CD4-positive, alpha-beta memory T cell (primary cell): ENCODE measurements around the gene RFC3. TPM values are rescaled to one million over a fixed set of nuclear protein-coding genes. Genes with fewer than 3 reads are reported as not detected.

Experiments used
- CTCF ChIA-PET: fragments of 350-600 bp; sonication (Branson Sonifier 250); formaldehyde crosslinking; loops from one replicate; lab custom pipeline; 2021; ENCODE audit warnings: inconsistent platforms; ENCODE audit not compliant: partially characterized antibody; lab: Charles Lee
- POLR2A ChIA-PET: fragments of 350-600 bp; sonication (Branson Sonifier 250); formaldehyde crosslinking; loops from one replicate; lab custom pipeline; 2021; ENCODE audit not compliant: partially characterized antibody; lab: Charles Lee
- DNase-seq, 5 donors: peaks; one replicate each; pipeline versions ENCODE4 v3.0.0 to v3.0.0-alpha.2; 2020 to 2022; ENCODE audit warnings: mixed read lengths in 1 of 5
- H3K27ac ChIP-seq: one replicate; pipeline ENCODE4 v1.7.0; 2013; ENCODE audit warnings: low read depth, low read length
- H3K27me3 ChIP-seq: 2 replicates; pipeline ENCODE4 v1.7.0; 2013; ENCODE audit warnings: mild to moderate bottlenecking, low read length, moderate library complexity; ENCODE audit not compliant: insufficient read depth
- H3K36me3 ChIP-seq: 2 replicates; pipeline ENCODE4 v1.7.0; 2013; ENCODE audit warnings: mild to moderate bottlenecking, low read length, moderate library complexity; ENCODE audit not compliant: insufficient read depth
- H3K4me1 ChIP-seq: 2 replicates; pipeline ENCODE4 v1.7.0; 2013; ENCODE audit warnings: mild to moderate bottlenecking, low read length, moderate library complexity; ENCODE audit not compliant: insufficient read depth
- H3K4me3 ChIP-seq, 2 donors: one replicate each; pipeline ENCODE4 v1.7.0; 2013; ENCODE audit warnings: low read length in 2 of 2, mild to moderate bottlenecking in 1 of 2
- H3K9me3 ChIP-seq, 2 donors: one replicate each; pipeline ENCODE4 v1.7.0; 2013; ENCODE audit warnings: low read length in 2 of 2, control low read depth in 1 of 2; ENCODE audit not compliant: control insufficient read depth in 1 of 2
- H3K27ac Mint-ChIP-seq, 7 donors: one replicate each; pipeline ENCODE4 v1.8.0; 2020 to 2021; ENCODE audit warnings: mixed read lengths in 7 of 7, mild to moderate bottlenecking in 6 of 7, inconsistent platforms in 3 of 7, moderate library complexity in 3 of 7
- H3K27me3 Mint-ChIP-seq, 2 donors: one replicate each; pipeline ENCODE4 v1.8.0; 2020 to 2021; ENCODE audit warnings: mixed read lengths in 2 of 2
- H3K36me3 Mint-ChIP-seq, 2 donors: one replicate each; pipeline ENCODE4 v1.8.0; 2020 to 2021; ENCODE audit warnings: mixed read lengths in 2 of 2, inconsistent platforms in 1 of 2, mild to moderate bottlenecking in 1 of 2
- H3K4me1 Mint-ChIP-seq, 4 donors: one replicate each; pipeline ENCODE4 v1.8.0; 2020 to 2021; ENCODE audit warnings: mixed read lengths in 4 of 4, mild to moderate bottlenecking in 1 of 4
- H3K4me3 Mint-ChIP-seq, 8 donors: one replicate each; pipeline ENCODE4 v1.8.0; 2020 to 2021; ENCODE audit warnings: mixed read lengths in 8 of 8, mild to moderate bottlenecking in 7 of 8, moderate library complexity in 6 of 8, inconsistent platforms in 3 of 8
- H3K9me3 Mint-ChIP-seq, 8 donors: one replicate each; pipeline ENCODE4 v1.8.0; 2020 to 2021; ENCODE audit warnings: mixed read lengths in 8 of 8, mild to moderate bottlenecking in 5 of 8, inconsistent platforms in 3 of 8, moderate library complexity in 1 of 8
- intact Hi-C: fragments of 100-400 bp; cut with micrococcal nuclease; formaldehyde crosslinking; loops from one replicate; pipeline ENCODE4 v1.15.1; 2023
- polyA plus RNA-seq, 2 donors: library from polyadenylated mRNA; unstranded; fragments of 300-500 nt; fragmentation: Illumina TruSeq; gene quantifications; one replicate each; pipeline ENCODE4 v1.2.3, GENCODE V29; 2021
- total RNA-seq, 2 experiments: library from RNA; stranded (reverse); gene quantifications; one replicate each; pipeline ENCODE4 v1.2.3, GENCODE V29; 2021

RFC3 gene, protein sequence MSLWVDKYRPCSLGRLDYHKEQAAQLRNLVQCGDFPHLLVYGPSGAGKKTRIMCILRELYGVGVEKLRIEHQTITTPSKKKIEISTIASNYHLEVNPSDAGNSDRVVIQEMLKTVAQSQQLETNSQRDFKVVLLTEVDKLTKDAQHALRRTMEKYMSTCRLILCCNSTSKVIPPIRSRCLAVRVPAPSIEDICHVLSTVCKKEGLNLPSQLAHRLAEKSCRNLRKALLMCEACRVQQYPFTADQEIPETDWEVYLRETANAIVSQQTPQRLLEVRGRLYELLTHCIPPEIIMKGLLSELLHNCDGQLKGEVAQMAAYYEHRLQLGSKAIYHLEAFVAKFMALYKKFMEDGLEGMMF
- 1 to 10 TPM; 4.9 to 5.1 TPM for total RNA-seq
- 1 to 10 TPM; 4.1 to 5.0 TPM for polyA plus RNA-seq

DNA sequence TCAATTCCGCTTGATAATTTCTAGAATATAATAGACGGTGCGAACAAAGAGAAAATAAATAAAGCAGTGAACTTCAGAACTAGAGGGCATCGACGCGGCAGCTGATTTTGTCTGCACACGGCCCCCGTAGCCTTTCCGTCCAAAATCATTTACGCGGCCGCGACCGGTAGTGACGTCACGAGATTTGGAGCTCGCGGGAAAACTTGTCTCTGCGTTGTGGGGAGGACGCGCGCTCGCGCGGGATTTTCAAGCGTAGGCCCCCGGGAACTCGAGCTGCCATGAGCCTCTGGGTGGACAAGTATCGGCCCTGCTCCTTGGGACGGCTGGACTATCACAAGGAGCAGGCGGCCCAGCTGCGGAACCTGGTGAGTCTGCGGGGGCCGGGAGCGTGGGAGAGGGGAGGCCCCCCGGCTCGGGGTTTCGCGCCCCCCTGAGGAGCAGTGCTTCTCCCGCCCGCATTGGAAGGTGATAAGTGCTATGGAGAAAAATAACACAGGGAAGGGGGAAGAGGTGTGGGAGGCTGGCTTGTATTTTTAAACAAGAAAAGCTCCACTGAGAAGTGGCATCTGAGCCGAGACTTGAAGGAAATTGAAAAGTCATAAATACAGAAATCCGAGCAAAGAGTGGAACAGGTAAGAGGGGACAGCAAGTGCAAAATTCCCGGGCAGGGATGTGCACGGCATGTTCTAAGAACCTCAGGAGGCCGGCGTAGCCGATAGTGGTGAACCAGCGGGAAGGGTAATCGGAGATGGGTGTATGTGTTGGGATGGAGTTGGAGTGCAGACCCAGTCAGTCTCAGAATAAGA, at the start of gene RFC3:
TSS of gene RFC3 (plus strand) at position 249 of the 806 bp plus-strand sequence. CDS start at position 279, 30 bp downstream.
- Histone ChIP-seq H3K36me3 (no peaks in the 10 kb centered on the region), H3K9me3 (no peaks in the 10 kb centered on the region), H3K27ac (peak within 1 kb of the TSS; percentile 55), H3K27me3 (no peaks in the 10 kb centered on the region), H3K4me3 (peak within 1 kb of the TSS; percentile 53 to 95), H3K4me1 (peaks cover 14% of the 10 kb centered on the region)
- H3K4me1 Mint-ChIP-seq: peaks cover 6 to 21% (median 12%) of the 10 kb centered on the region in 4 donors
- ChIA-PET CTCF (interaction anchor here (0.9 to 2.2 kb wide), 4 partner anchors 94 to 275 kb away, joined by 3 to 7 read pairs (median 4); no protein-coding TSS in a partner anchor), POLR2A (interaction anchor here (0.6 to 1.7 kb wide), 4 partner anchors 94 to 1188 kb away, joined by 3 to 14 read pairs (median 4); no protein-coding TSS in a partner anchor)
- DNase-seq: peak; percentile 88 to 91 (median 89)
- H3K27ac Mint-ChIP-seq: peak within 1 kb of the TSS; percentile 90 to 98 (median 94)
- peaks cover 0 to 6% (median 0%) of the 10 kb centered on the region in 8 donors for H3K9me3 Mint-ChIP-seq
- H3K27me3 Mint-ChIP-seq: peaks cover 0 to 1% of the 10 kb centered on the region in 2 donors
- H3K36me3 Mint-ChIP-seq: peaks cover 11 to 14% of the 10 kb centered on the region in 2 donors
- intact Hi-C loops: loop anchor here (1.0 to 10.0 kb wide), 5 partner anchors 31 to 1347 kb away; partner anchors contain the start of genes N4BP2L2 and PDS5B
- peak within 1 kb of the TSS; percentile 89 to 97 (median 91) for H3K4me3 Mint-ChIP-seq

- no peaks in the 10 kb centered on the region for H3K27me3 ChIP-seq
- no peak for DNase-seq
- Mint-ChIP-seq H3K27ac (no peak overlapping the region), H3K4me3 (no peak overlapping the region), H3K27me3 (peaks cover 5 to 17% of the 10 kb centered on the region in 2 donors), H3K9me3 (peaks cover 0 to 3% (median 0%) of the 10 kb centered on the region in 8 donors), H3K36me3 (no peaks in the 10 kb centered on the region), H3K4me1 (no peaks in the 10 kb centered on the region)
- intact Hi-C loops: no loop called here
- no peaks in the 10 kb centered on the region for H3K4me1 ChIP-seq
- no peak overlapping the region for H3K27ac ChIP-seq
- no peak overlapping the region for H3K4me3 ChIP-seq
- no peaks in the 10 kb centered on the region for H3K36me3 ChIP-seq
- ChIA-PET CTCF (no interaction called here), POLR2A (no interaction called here)
- no peaks in the 10 kb centered on the region for H3K9me3 ChIP-seq
These were observed 46.7 kb upstream of the RFC3 start for GRCh38 chr13:33771296-33771695.

GRCh38 chr13:33773790-33774462, 44.0 kb upstream of the RFC3 start:
- intact Hi-C loops: no loop called here
- Mint-ChIP-seq H3K4me1 (no peaks in the 10 kb centered on the region), H3K27me3 (peaks cover 0 to 6% of the 10 kb centered on the region in 2 donors), H3K9me3 (no peaks in the 10 kb centered on the region), H3K27ac (no peak overlapping the region), H3K36me3 (no peaks in the 10 kb centered on the region), H3K4me3 (no peak overlapping the region)
- Histone ChIP-seq H3K27ac (no peak overlapping the region), H3K9me3 (no peaks in the 10 kb centered on the region), H3K27me3 (no peaks in the 10 kb centered on the region), H3K4me1 (no peaks in the 10 kb centered on the region), H3K36me3 (no peaks in the 10 kb centered on the region), H3K4me3 (no peak overlapping the region)
- ChIA-PET CTCF (no interaction called here), POLR2A (no interaction called here)
- no peak for DNase-seq

DNA sequence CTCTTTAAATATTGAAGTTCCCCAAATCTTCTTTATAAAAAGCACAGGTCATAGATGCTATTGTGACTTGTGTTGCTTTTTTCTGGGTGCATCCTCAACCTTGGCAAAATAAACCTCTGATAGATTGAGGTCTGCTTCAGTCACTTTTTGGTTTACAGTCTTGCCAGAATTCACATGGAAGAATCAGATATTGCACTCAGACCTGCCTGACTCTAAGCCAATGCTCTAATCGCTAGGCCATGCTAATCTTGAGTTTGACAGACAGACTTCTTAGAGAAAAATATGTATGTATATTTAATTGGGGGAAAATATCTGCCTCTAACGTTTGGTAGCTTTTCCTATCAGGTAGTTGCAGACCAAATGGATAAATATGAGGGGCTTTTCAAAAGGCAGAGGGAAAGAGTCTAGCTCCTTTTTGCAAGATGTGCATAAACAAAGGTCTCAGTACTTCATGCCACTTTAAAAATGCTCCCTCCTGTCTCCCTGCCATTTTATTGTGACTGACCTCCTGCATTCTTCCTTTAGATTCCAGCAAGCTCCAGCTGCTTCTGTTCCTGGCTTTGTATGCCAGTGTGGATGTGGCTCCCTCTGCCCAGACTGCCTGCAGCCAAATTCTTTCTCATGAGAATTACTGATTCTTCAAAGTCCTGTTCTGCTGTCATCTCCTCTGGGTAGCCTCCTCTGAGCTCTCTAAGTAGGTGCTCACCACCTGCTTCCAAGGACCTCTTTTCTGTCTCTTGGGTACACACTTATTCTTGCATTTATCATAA, 42.4 kb upstream of the RFC3 start:
- H3K4me3 ChIP-seq: no peak overlapping the region
- POLR2A ChIA-PET: no interaction called here

GRCh38 chr13:33776239-33776881, 41.6 kb upstream of the RFC3 start:
- no peaks in the 10 kb centered on the region for H3K27me3 ChIP-seq
- intact Hi-C loops: no loop called here
- H3K4me3 ChIP-seq: no peak overlapping the region
- no peak overlapping the region for H3K27ac Mint-ChIP-seq
- H3K27ac ChIP-seq: no peak overlapping the region
- H3K36me3 Mint-ChIP-seq: no peaks in the 10 kb centered on the region
- H3K9me3 Mint-ChIP-seq: peaks cover 0 to 3% (median 0%) of the 10 kb centered on the region in 8 donors
- H3K27me3 Mint-ChIP-seq: peaks cover 2 to 8% of the 10 kb centered on the region in 2 donors
- ChIA-PET POLR2A (no interaction called here), CTCF (no interaction called here)
- no peak for DNase-seq
- no peaks in the 10 kb centered on the region for H3K4me1 ChIP-seq
- no peaks in the 10 kb centered on the region for H3K36me3 ChIP-seq
- no peaks in the 10 kb centered on the region for H3K9me3 ChIP-seq
- H3K4me1 Mint-ChIP-seq: no peaks in the 10 kb centered on the region
- peak overlapping the region in 1 of 8 donors; percentile 13 for H3K4me3 Mint-ChIP-seq

More for the DNA sequence above, 42.4 kb upstream of the RFC3 start:
- Histone ChIP-seq H3K27me3 (no peaks in the 10 kb centered on the region), H3K4me1 (no peaks in the 10 kb centered on the region), H3K27ac (no peak overlapping the region), H3K9me3 (no peaks in the 10 kb centered on the region), H3K36me3 (no peaks in the 10 kb centered on the region)
- Mint-ChIP-seq H3K4me1 (no peaks in the 10 kb centered on the region), H3K27ac (no peak overlapping the region), H3K36me3 (no peaks in the 10 kb centered on the region), H3K4me3 (no peak overlapping the region), H3K9me3 (peaks cover 0 to 2% (median 0%) of the 10 kb centered on the region in 8 donors), H3K27me3 (peaks cover 2 to 12% of the 10 kb centered on the region in 2 donors)
- DNase-seq: no peak
- intact Hi-C loops: no loop called here
- CTCF ChIA-PET: no interaction called here

DNA sequence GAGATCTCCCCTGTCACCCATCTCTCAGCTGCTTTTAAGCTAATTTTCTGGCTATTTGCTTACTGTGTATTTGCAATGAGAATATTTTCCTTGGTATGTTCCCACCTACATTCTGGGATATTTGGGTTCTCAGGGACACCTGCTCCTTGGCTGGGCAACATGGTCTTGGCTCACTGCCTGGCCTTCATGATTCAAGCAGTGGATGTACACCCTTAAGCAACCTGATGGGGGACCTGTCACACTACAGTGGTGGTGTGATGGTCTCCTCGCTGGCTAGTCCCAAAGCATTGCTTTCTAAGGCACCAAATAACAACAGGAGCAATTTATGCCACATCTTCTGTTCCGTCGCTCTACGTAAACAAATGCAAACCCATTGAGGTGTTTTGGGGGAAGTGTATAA, 35.3 kb upstream of the RFC3 start:
- Mint-ChIP-seq H3K4me3 (no peak overlapping the region), H3K9me3 (peaks cover 0 to 7% (median 2%) of the 10 kb centered on the region in 8 donors), H3K27me3 (peaks cover 3 to 9% of the 10 kb centered on the region in 2 donors), H3K4me1 (peaks cover 9 to 15% (median 12%) of the 10 kb centered on the region in 4 donors), H3K27ac (no peak overlapping the region), H3K36me3 (peaks cover 3% of the 10 kb centered on the region in 2 donors)
- POLR2A ChIA-PET: no interaction called here
- DNase-seq: no peak
- CTCF ChIA-PET: no interaction called here
- no peaks in the 10 kb centered on the region for H3K27me3 ChIP-seq
- H3K36me3 ChIP-seq: no peaks in the 10 kb centered on the region
- H3K27ac ChIP-seq: no peak overlapping the region
- intact Hi-C loops: no loop called here
- H3K4me3 ChIP-seq: no peak overlapping the region
- H3K4me1 ChIP-seq: peaks cover 12% of the 10 kb centered on the region
- no peaks in the 10 kb centered on the region for H3K9me3 ChIP-seq
